ENCODE results near the gene CC2D1B. TPM values are rescaled to one million over a fixed set of nuclear protein-coding genes. Genes with fewer than 3 reads are reported as not detected.

CC2D1B gene
- total RNA-seq, 1 donor from 2014 or later, result 10.2 TPM

- no peak for FAIRE-seq
- DNase-seq (ENCODE audit: low spot score in 2 of 2), result no peak
These were observed 59.6 kb downstream of the CC2D1B start for GRCh38 chr1:52306227-52307006.

- FAIRE-seq, result no peak
- DNase-seq (ENCODE audit: low spot score in 2 of 2), result no peak
These were observed 60.4 kb downstream of the CC2D1B start for GRCh38 chr1:52305417-52306226.

Other genes with a start within 250 kb of the CC2D1B start
- 79.1 TPM for gene ZFYVE9, start 224.1 kb downstream of the CC2D1B start, total RNA-seq
- gene ORC1, start 38.2 kb upstream of the CC2D1B start, total RNA-seq, result 1.2 TPM
- gene PRPF38A, start 38.4 kb upstream of the CC2D1B start, total RNA-seq, result 15.9 TPM
- gene TUT4, start 186.9 kb upstream of the CC2D1B start, total RNA-seq, result 130 TPM
- 29.3 TPM for gene GPX7, start 236.2 kb upstream of the CC2D1B start, total RNA-seq